AML-193 (cell line): ENCODE results near the gene CORO6.

Experiments
- DNase-seq, 2 experiments: peaks; one replicate each; lab custom pipeline; 2025; lab: John Stamatoyannopoulos, UW

CORO6 gene

GRCh38 chr17:29630630-29631193 lies 8.0 kb upstream of the CORO6 start:
- DNase-seq = no peak

- DNase-seq = no peak
These were observed 7.1 kb upstream of the CORO6 start for GRCh38 chr17:29629839-29630238.

GRCh38 chr17:29628644-29629043 lies 5.9 kb upstream of the CORO6 start:
- DNase-seq = no peak

GRCh38 chr17:29627951-29628350 lies 5.2 kb upstream of the CORO6 start:
- no peak for DNase-seq

GRCh38 chr17:29625037-29625750 lies 2.5 kb upstream of the CORO6 start:
- DNase-seq = no peak

GRCh38 chr17:29624586-29624985 lies 1.9 kb upstream of the CORO6 start:
- DNase-seq = no peak

- DNase-seq = no peak
These were observed 553 bp upstream of the CORO6 start for GRCh38 chr17:29623283-29623647.

- DNase-seq = no peak
These were observed 939 bp downstream of the CORO6 start for GRCh38 chr17:29621751-29622194.

- no peak for DNase-seq
These were observed 1.8 kb downstream of the CORO6 start for GRCh38 chr17:29620779-29621500.

GRCh38 chr17:29620271-29620670 lies 2.4 kb downstream of the CORO6 start:
- DNase-seq = no peak

- peak; percentile 41 to 60 for DNase-seq
These were observed 3.5 kb downstream of the CORO6 start for GRCh38 chr17:29619251-29619650.

GRCh38 chr17:29618272-29619065 lies 4.2 kb downstream of the CORO6 start:
- no peak for DNase-seq

GRCh38 chr17:29617481-29618271 lies 5.0 kb downstream of the CORO6 start:
- peak; percentile 86 to 89 for DNase-seq

- DNase-seq = peak; percentile 92 to 97
These were observed 5.6 kb downstream of the CORO6 start for GRCh38 chr17:29617125-29617480.

- no peak for DNase-seq
These were observed 6.2 kb downstream of the CORO6 start for GRCh38 chr17:29616300-29617048.

- peak; percentile 87 to 90 for DNase-seq
These were observed 7.0 kb downstream of the CORO6 start for GRCh38 chr17:29615492-29616299.

- peak; percentile 31 to 38 for DNase-seq
These were observed 7.7 kb downstream of the CORO6 start for GRCh38 chr17:29615048-29615385.

- no peak for DNase-seq
These were observed 8.2 kb downstream of the CORO6 start for GRCh38 chr17:29614349-29615047.

- no peak for DNase-seq
These were observed 8.9 kb downstream of the CORO6 start for GRCh38 chr17:29613856-29614255.
